H9 (cell line): ENCODE results near the gene RND2. TPM values are rescaled to one million over a fixed set of nuclear protein-coding genes. Genes with fewer than 3 reads are reported as not detected.

ENCODE experiments used
- DNase-seq: peaks from one replicate; pipeline ENCODE4 v3.0.0-alpha.2; 2017
- H2AFZ ChIP-seq: one replicate; pipeline ENCODE4 v1.6.1; 2013; ENCODE audit warnings: mild to moderate bottlenecking, low read length, control low read depth, moderate library complexity
- H2AK5ac ChIP-seq: 2 replicates; pipeline ENCODE4 v1.6.1; 2013; ENCODE audit warnings: low read length, control low read depth, mixed read lengths; ENCODE audit not compliant: insufficient read length
- H2BK120ac ChIP-seq: one replicate; pipeline ENCODE4 v1.6.1; 2013; ENCODE audit warnings: low read depth, mild to moderate bottlenecking, low read length, control low read depth, inconsistent platforms; ENCODE audit not compliant: poor library complexity, severe bottlenecking
- H2BK12ac ChIP-seq: 2 replicates; pipeline ENCODE4 v1.6.1; 2013; ENCODE audit warnings: low read length, control low read depth, mixed read lengths, low read depth; ENCODE audit not compliant: insufficient read length
- H2BK15ac ChIP-seq: 2 replicates; pipeline ENCODE4 v1.6.1; 2013; ENCODE audit warnings: low read depth, low read length, control low read depth
- H2BK20ac ChIP-seq: one replicate; pipeline ENCODE4 v1.6.1; 2013; ENCODE audit warnings: low read depth, mild to moderate bottlenecking, low read length, control low read depth, inconsistent platforms; ENCODE audit not compliant: poor library complexity, severe bottlenecking
- H2BK5ac ChIP-seq: 2 replicates; pipeline ENCODE4 v1.6.1; 2013; ENCODE audit warnings: low read length, control low read depth, mixed read lengths; ENCODE audit not compliant: insufficient read length
- H3K14ac ChIP-seq: 2 replicates; pipeline ENCODE4 v1.6.1; 2013; ENCODE audit warnings: low read length, control low read depth; ENCODE audit not compliant: insufficient read depth
- H3K18ac ChIP-seq: 2 replicates; pipeline ENCODE4 v1.6.1; 2013; ENCODE audit warnings: low read depth, mild to moderate bottlenecking, mixed read lengths, low read length, control low read depth; ENCODE audit not compliant: insufficient read length
- H3K23ac ChIP-seq: 2 replicates; pipeline ENCODE4 v1.6.1; 2013; ENCODE audit warnings: low read length, control low read depth, mixed read lengths, low read depth; ENCODE audit not compliant: insufficient read length
- H3K23me2 ChIP-seq: 2 replicates; pipeline ENCODE4 v1.6.1; 2013; ENCODE audit warnings: low read depth, mild to moderate bottlenecking, mixed read lengths, low read length, control low read depth; ENCODE audit not compliant: insufficient read length, poor library complexity, severe bottlenecking
- H3K27ac ChIP-seq: 2 replicates; pipeline ENCODE4 v1.5.1; 2013; ENCODE audit warnings: low read length, control low read depth, mixed read lengths, low read depth; ENCODE audit not compliant: insufficient read length
- H3K27me3 ChIP-seq: 2 replicates; pipeline ENCODE4 v1.6.1; 2013; ENCODE audit warnings: low read length, control low read depth, inconsistent platforms; ENCODE audit not compliant: insufficient read depth
- H3K4ac ChIP-seq: 2 replicates; pipeline ENCODE4 v1.6.1; 2013; ENCODE audit warnings: low read depth, mild to moderate bottlenecking, control low read depth, inconsistent platforms, low read length, moderate library complexity
- H3K4me1 ChIP-seq: 2 replicates; pipeline ENCODE4 v1.6.1; 2013; ENCODE audit warnings: low read length, control low read depth, inconsistent platforms; ENCODE audit not compliant: insufficient read depth
- H3K4me2 ChIP-seq: 2 replicates; pipeline ENCODE4 v1.6.1; 2013; ENCODE audit warnings: low read length, control low read depth, mixed read lengths; ENCODE audit not compliant: insufficient read length, insufficient read depth
- H3K56ac ChIP-seq: 2 replicates; pipeline ENCODE4 v1.6.1; 2013; ENCODE audit warnings: low read depth, mild to moderate bottlenecking, mixed read lengths, low read length, control low read depth; ENCODE audit not compliant: insufficient read length
- H3K79me1 ChIP-seq: 2 replicates; pipeline ENCODE4 v1.6.1; 2013; ENCODE audit warnings: low read depth, mild to moderate bottlenecking, moderate library complexity, low read length, control low read depth, inconsistent platforms; ENCODE audit not compliant: insufficient read depth, poor library complexity, severe bottlenecking
- H3K79me2 ChIP-seq: 2 replicates; pipeline ENCODE4 v1.6.1; 2013; ENCODE audit warnings: low read length, control low read depth, inconsistent platforms; ENCODE audit not compliant: insufficient read depth
- H3K9ac ChIP-seq: 2 replicates; pipeline ENCODE4 v1.6.1; 2013; ENCODE audit warnings: low read length, control low read depth, mixed read lengths; ENCODE audit not compliant: insufficient read length; ENCODE audit errors: extremely low read depth
- H3K9me3 ChIP-seq: one replicate; pipeline ENCODE4 v1.6.1; 2013; ENCODE audit warnings: low read depth, low read length, inconsistent platforms; ENCODE audit not compliant: control insufficient read depth
- H3T11ph ChIP-seq: one replicate; pipeline ENCODE4 v1.6.1; 2013; ENCODE audit warnings: mild to moderate bottlenecking, low read length, control low read depth, inconsistent platforms
- H4K20me1 ChIP-seq: one replicate; pipeline ENCODE4 v1.6.1; 2013; ENCODE audit not compliant: control insufficient read depth, insufficient read length, insufficient read depth
- H4K5ac ChIP-seq: 2 replicates; pipeline ENCODE4 v1.6.1; 2013; ENCODE audit warnings: low read depth, mild to moderate bottlenecking, mixed read lengths, low read length, control low read depth; ENCODE audit not compliant: insufficient read length
- H4K8ac ChIP-seq: replicated peaks from 2 replicates; pipeline ENCODE4 v1.6.1; 2013; ENCODE audit warnings: low read length, control low read depth, mixed read lengths, low read depth; ENCODE audit not compliant: insufficient read length
- H4K91ac ChIP-seq: 2 replicates; pipeline ENCODE4 v1.6.1; 2013; ENCODE audit warnings: low read depth, mild to moderate bottlenecking, moderate library complexity, mixed read lengths, low read length, control low read depth; ENCODE audit not compliant: insufficient read length
- H3K27ac Mint-ChIP-seq, 3 experiments: 2 replicates in 2 of 3; 3 replicates in 1 of 3; pipeline ENCODE4 v1.8.0; 2020 to 2021; ENCODE audit warnings: mixed read lengths in 3 of 3, mild to moderate bottlenecking in 1 of 3, moderate library complexity in 1 of 3
- H3K27me3 Mint-ChIP-seq: 2 replicates; pipeline ENCODE4 v1.8.0; 2021; ENCODE audit warnings: low read depth, mild to moderate bottlenecking, moderate library complexity, mixed read lengths
- H3K36me3 Mint-ChIP-seq, 3 experiments: 2 replicates in 2 of 3; 3 replicates in 1 of 3; pipeline ENCODE4 v1.8.0; 2020 to 2021; ENCODE audit warnings: low read depth in 3 of 3, mixed read lengths in 3 of 3; ENCODE audit not compliant: insufficient read depth in 1 of 3
- H3K4me1 Mint-ChIP-seq, 2 experiments: 2 replicates each; pipeline ENCODE4 v1.8.0; 2020; ENCODE audit warnings: mixed read lengths in 2 of 2
- H3K4me3 Mint-ChIP-seq, 2 experiments: 2 replicates in 1 of 2; 3 replicates in 1 of 2; pipeline ENCODE4 v1.8.0; 2020 to 2021; ENCODE audit warnings: mild to moderate bottlenecking in 2 of 2, mixed read lengths in 2 of 2, moderate library complexity in 1 of 2
- H3K9me3 Mint-ChIP-seq, 2 experiments: 2 replicates in 1 of 2; 3 replicates in 1 of 2; pipeline ENCODE4 v1.8.0; 2020; ENCODE audit warnings: mild to moderate bottlenecking in 2 of 2, mixed read lengths in 2 of 2, moderate library complexity in 1 of 2
- CTCF ChIP-seq: fragments of 200-600 bp; sonication (generic); conservative IDR thresholded peaks from 3 replicates; pipeline ENCODE4 v1.8.0; 2021; ENCODE audit warnings: antibody characterized with exemption, mild to moderate bottlenecking
- WGBS: extraction: QIAGEN DNeasy Blood & Tissue Kit; methylation state at CpG from one replicate; pipeline ENCODE4 v1.1.7; 2013; ENCODE audit warnings: missing lambda C conversion rate, low lambda C conversion rate, mixed read lengths; ENCODE audit not compliant: insufficient read length; ENCODE audit errors: extremely low coverage; 5-methylcytosine and 5-hydroxymethylcytosine counted together
- total RNA-seq: library from RNA; stranded (reverse); gene quantifications from 2 replicates; pipeline ENCODE4 v1.2.1, GENCODE V29; 2021

RND2 gene
- total RNA-seq, 1 experiment from 2014 or later = 47.8 TPM

- no peak overlapping the region for H3K18ac ChIP-seq
- Mint-ChIP-seq H3K36me3 (peaks cover 0 to 35% (median 26%) of the 10 kb centered on the region in 3 experiments; a peak in 5 of 7 replicates), H3K4me3 (peak overlapping the region in 1 of 2 experiments; percentile 3; a peak in 2 of 5 replicates), H3K27ac (peak overlapping the region; percentile 23 to 96 (median 81); a peak in 4 of 7 replicates), H3K27me3 (no peaks in the 10 kb centered on the region), H3K9me3 (no peaks in the 10 kb centered on the region), H3K4me1 (peaks cover 21 to 28% of the 10 kb centered on the region in 2 experiments)
- no peak overlapping the region for H3K23ac ChIP-seq
- no peaks in the 10 kb centered on the region for H4K20me1 ChIP-seq
- no peak overlapping the region for H4K91ac ChIP-seq
- H4K5ac ChIP-seq = no peak overlapping the region
- peak overlapping the region; percentile 20 for H3K27ac ChIP-seq
- H3K79me2 ChIP-seq = no peaks in the 10 kb centered on the region
- H2BK15ac ChIP-seq = no peak overlapping the region
- no peak overlapping the region for H2BK120ac ChIP-seq
- TF ChIP-seq CTCF = no peak
- H4K8ac ChIP-seq = no peak overlapping the region
- no peak overlapping the region for H3T11ph ChIP-seq
- DNase-seq = no peak
- no peak overlapping the region for H3K4me2 ChIP-seq
- no peak overlapping the region for H2BK12ac ChIP-seq
- H2AFZ ChIP-seq = no peak overlapping the region
- no peak overlapping the region for H3K14ac ChIP-seq
- H3K9ac ChIP-seq = no peak overlapping the region
- no peaks in the 10 kb centered on the region for H3K79me1 ChIP-seq
- no peaks in the 10 kb centered on the region for H3K9me3 ChIP-seq
- H3K56ac ChIP-seq = no peak overlapping the region
- H3K27me3 ChIP-seq = no peaks in the 10 kb centered on the region
- H3K4me1 ChIP-seq = peaks cover 2% of the 10 kb centered on the region; the same call in 1 of the 2 replicates
- H3K4ac ChIP-seq = no peak overlapping the region
- H2BK20ac ChIP-seq = no peak overlapping the region
- H2BK5ac ChIP-seq = no peak overlapping the region
- no peak overlapping the region for H2AK5ac ChIP-seq
- H3K23me2 ChIP-seq = no peaks in the 10 kb centered on the region
- no CpG with 5 or more reads among the region's 1 CpG for WGBS
Measured at GRCh38 chr17:43079641-43080302, 54.7 kb downstream of the RND2 start.

Other genes starting within 250 kb of the RND2 start
- 1.9 and 2.6 TPM in 2 replicates for gene WNK4, start 244.6 kb upstream of the RND2 start, total RNA-seq
- 74.2 and 76.9 TPM in 2 replicates for gene COA3, start 226.5 kb upstream of the RND2 start, total RNA-seq
- gene CNTD1, start 226.4 kb upstream of the RND2 start, total RNA-seq = not detected in 2 replicates
- 60.1 and 69.2 TPM in 2 replicates for gene BECN1, start 200.9 kb upstream of the RND2 start, total RNA-seq
- 205 and 222 TPM in 2 replicates for gene PSME3, start 191.8 kb upstream of the RND2 start, total RNA-seq
- gene AOC2, start 180.7 kb upstream of the RND2 start, total RNA-seq = 5.7 and 7.1 TPM in 2 replicates
- 2.6 and 2.8 TPM in 2 replicates for gene AOC3, start 174.0 kb upstream of the RND2 start, total RNA-seq
- not detected in 2 replicates for gene G6PC1, start 124.4 kb upstream of the RND2 start, total RNA-seq
- 65.1 and 68.7 TPM in 2 replicates for gene AARSD1, start 60.8 kb upstream of the RND2 start, total RNA-seq
- 4.0 and 4.2 TPM in 2 replicates for gene PTGES3L, start 45.2 kb upstream of the RND2 start, total RNA-seq
- 18.3 and 18.8 TPM in 2 replicates for gene RUNDC1, start 44.7 kb upstream of the RND2 start, total RNA-seq
- 1,514 and 1,552 TPM in 2 replicates for gene RPL27, start 26.8 kb upstream of the RND2 start, total RNA-seq
- gene IFI35, start 18.4 kb upstream of the RND2 start, total RNA-seq = 3.1 and 4.2 TPM in 2 replicates
- gene VAT1, start 2.8 kb upstream of the RND2 start, total RNA-seq = 262 and 274 TPM in 2 replicates
- gene BRCA1, start 100.1 kb downstream of the RND2 start, total RNA-seq = 31.0 and 32.3 TPM in 2 replicates
- gene NBR1, start 146.0 kb downstream of the RND2 start, total RNA-seq = 34.2 and 34.6 TPM in 2 replicates
- gene TMEM106A, start 186.6 kb downstream of the RND2 start, total RNA-seq = 3.7 and 4.5 TPM in 2 replicates
- gene CCDC200, start 203.4 kb downstream of the RND2 start, total RNA-seq = not detected in 2 replicates
- gene RNU2-1, start 208.7 kb downstream of the RND2 start, total RNA-seq = 6,078 and 6,186 TPM in 2 replicates